B cell (primary cell): ENCODE measurements around the gene DEDD2. TPM values are rescaled to one million over a fixed set of nuclear protein-coding genes. Genes with fewer than 3 reads are reported as not detected.

Experiments
- ATAC-seq: fragments of 200-7000 bp; cut with Tn5 transposase; one replicate; pipeline ENCODE4 v1.10.0; 2021; ENCODE audit warnings: low read depth, mild to moderate bottlenecking, moderate number of reproducible peaks, moderate library complexity
- CTCF ChIA-PET: fragments of 350-600 bp; sonication (Branson Sonifier 250); formaldehyde crosslinking; loops from one replicate; lab custom pipeline; 2021; ENCODE audit warnings: antibody characterized with exemption, inconsistent platforms; lab: Charles Lee
- POLR2A ChIA-PET: fragments of 350-600 bp; sonication (Branson Sonifier 250); formaldehyde crosslinking; loops from one replicate; lab custom pipeline; 2021; ENCODE audit warnings: antibody characterized with exemption; lab: Charles Lee
- DNase-seq: peaks from one replicate; pipeline ENCODE4 v3.0.0; 2013
- H2AFZ ChIP-seq: 2 replicates; pipeline ENCODE4 v1.6.1; 2012; ENCODE audit warnings: mild to moderate bottlenecking, low read depth, low read length; ENCODE audit not compliant: insufficient read depth, poor library complexity, severe bottlenecking
- H3K27ac ChIP-seq, 2 donors: 1 replicate in 1 of 2; 2 replicates in 1 of 2; pipeline ENCODE4 v1.5.1; 2012 to 2013; ENCODE audit warnings: low read length in 2 of 2, mild to moderate bottlenecking in 2 of 2, moderate library complexity in 1 of 2
- H3K27me3 ChIP-seq, 4 experiments: fragments of 200-600 bp in 1 of 4; sonication (generic) in 1 of 4; replicated peaks in 1 of 4; 1 replicate in 2 of 4; 2 replicates in 2 of 4; pipeline versions ENCODE4 v1.6.1 to v1.7.0; 2013 to 2016; ENCODE audit warnings: low read length in 3 of 4, mild to moderate bottlenecking in 2 of 4, mixed read lengths in 1 of 4, moderate library complexity in 1 of 4; ENCODE audit not compliant: insufficient read depth in 4 of 4, control insufficient read depth in 3 of 4; ENCODE audit errors: control extremely low read depth in 1 of 4
- H3K36me3 ChIP-seq, 2 experiments: replicated peaks in 1 of 2; 1 replicate in 1 of 2; 2 replicates in 1 of 2; pipeline versions ENCODE4 v1.6.1 to v1.7.1; 2013; ENCODE audit warnings: low read length in 1 of 2; ENCODE audit not compliant: insufficient read depth in 2 of 2, control insufficient read depth in 1 of 2; ENCODE audit errors: control extremely low read depth in 1 of 2, extremely low read depth in 1 of 2
- H3K4me1 ChIP-seq, 2 donors: fragments of 200-600 bp in 1 of 2; sonication (generic) in 1 of 2; 1 replicate in 1 of 2; 2 replicates in 1 of 2; pipeline versions ENCODE4 v1.5.1 to v1.6.1; 2013 to 2017; ENCODE audit warnings: low read length in 2 of 2; ENCODE audit not compliant: control insufficient read depth in 2 of 2, insufficient read depth in 2 of 2
- H3K4me2 ChIP-seq: replicated peaks from 2 replicates; pipeline ENCODE3; 2012; ENCODE audit warnings: mild to moderate bottlenecking, low read depth, low read length; ENCODE audit not compliant: poor library complexity, severe bottlenecking
- H3K4me3 ChIP-seq, 5 experiments: fragments of 200-600 bp in 1 of 5; sonication (generic) in 1 of 5; 1 replicate in 3 of 5; 2 replicates in 2 of 5; pipeline versions ENCODE4 v1.5.1 to v1.7.0; 2011 to 2016; ENCODE audit warnings: low read length in 4 of 5, mild to moderate bottlenecking in 4 of 5, low read depth in 2 of 5, control low read depth in 1 of 5, moderate library complexity in 1 of 5; ENCODE audit not compliant: insufficient read depth in 1 of 5; ENCODE audit errors: control extremely low read depth in 1 of 5, extremely low read depth in 1 of 5
- H3K79me2 ChIP-seq: fragments of 200-600 bp; sonication (generic); one replicate; pipeline ENCODE4 v1.6.0; 2016; ENCODE audit warnings: low read length; ENCODE audit not compliant: control insufficient read depth, insufficient read depth
- H3K9ac ChIP-seq: fragments of 200-600 bp; sonication (generic); 2 replicates; pipeline ENCODE4 v1.6.1; 2017; ENCODE audit warnings: mild to moderate bottlenecking, low read length, moderate library complexity
- H3K9me3 ChIP-seq, 3 donors: one replicate each; pipeline versions ENCODE4 v1.6.1 to v1.7.1; 2013; ENCODE audit warnings: low read length in 2 of 3; ENCODE audit not compliant: control insufficient read depth in 2 of 3, insufficient read depth in 1 of 3; ENCODE audit errors: control extremely low read depth in 1 of 3
- H4K20me1 ChIP-seq: 2 replicates; pipeline ENCODE4 v1.6.0; 2012; ENCODE audit warnings: mild to moderate bottlenecking, low read length; ENCODE audit not compliant: insufficient read depth, control insufficient read depth, poor library complexity, severe bottlenecking
- H3K27ac Mint-ChIP-seq: one replicate; pipeline ENCODE4 v1.8.0; 2021; ENCODE audit warnings: mixed read lengths
- H3K27me3 Mint-ChIP-seq: one replicate; pipeline ENCODE4 v1.8.0; 2021; ENCODE audit warnings: mixed read lengths
- H3K4me1 Mint-ChIP-seq: one replicate; pipeline ENCODE4 v1.8.0; 2021; ENCODE audit warnings: mixed read lengths
- H3K4me3 Mint-ChIP-seq: one replicate; pipeline ENCODE4 v1.8.0; 2021; ENCODE audit warnings: mixed read lengths
- H3K9me3 Mint-ChIP-seq: one replicate; pipeline ENCODE4 v1.8.0; 2022; ENCODE audit warnings: mixed read lengths; ENCODE audit not compliant: insufficient read depth
- EZH2 ChIP-seq: IDR thresholded peaks from 2 replicates; pipeline ENCODE4 v1.6.1; 2012; ENCODE audit warnings: borderline replicate concordance, low read depth, mild to moderate bottlenecking, moderate library complexity, low read length; ENCODE audit not compliant: insufficient read depth, poor library complexity, severe bottlenecking
- WGBS: methylation state at CpG from one replicate; pipeline ENCODE4 v1.1.5; 2013; ENCODE audit warnings: missing lambda C conversion rate; ENCODE audit not compliant: insufficient coverage; 5-methylcytosine and 5-hydroxymethylcytosine counted together
- intact Hi-C: fragments of 100-400 bp; cut with micrococcal nuclease; formaldehyde crosslinking; loops from one replicate; pipeline ENCODE4 v1.10.0; 2022
- polyA plus RNA-seq: library from polyadenylated mRNA; depleted of rRNA; stranded (reverse); fragments of >200 nt; gene quantifications from 2 replicates; pipeline ENCODE4 v1.2.3, GENCODE V29; 2012
- total RNA-seq, 2 donors: library from RNA; stranded (reverse); fragments of 120-200 nt in 1 of 2; gene quantifications; 1 replicate in 1 of 2; 2 replicates in 1 of 2; pipeline versions ENCODE4 v1.2.3 to v1.2.4, GENCODE V29; 2013 to 2022
- TF ChIP-seq, protein P1 (sequence below): fragments of 200-600 bp; IDR thresholded peaks from one replicate; pipeline ENCODE4 v1.8.0; 2022; ENCODE audit warnings: antibody characterized with exemption, mild to moderate bottlenecking

The DEDD2 gene
- total and polyA plus RNA-seq, 2 donors (not counting 1 experiment from before 2014, with no cell fraction given) = 52.8 to 90.6 TPM

DNA sequence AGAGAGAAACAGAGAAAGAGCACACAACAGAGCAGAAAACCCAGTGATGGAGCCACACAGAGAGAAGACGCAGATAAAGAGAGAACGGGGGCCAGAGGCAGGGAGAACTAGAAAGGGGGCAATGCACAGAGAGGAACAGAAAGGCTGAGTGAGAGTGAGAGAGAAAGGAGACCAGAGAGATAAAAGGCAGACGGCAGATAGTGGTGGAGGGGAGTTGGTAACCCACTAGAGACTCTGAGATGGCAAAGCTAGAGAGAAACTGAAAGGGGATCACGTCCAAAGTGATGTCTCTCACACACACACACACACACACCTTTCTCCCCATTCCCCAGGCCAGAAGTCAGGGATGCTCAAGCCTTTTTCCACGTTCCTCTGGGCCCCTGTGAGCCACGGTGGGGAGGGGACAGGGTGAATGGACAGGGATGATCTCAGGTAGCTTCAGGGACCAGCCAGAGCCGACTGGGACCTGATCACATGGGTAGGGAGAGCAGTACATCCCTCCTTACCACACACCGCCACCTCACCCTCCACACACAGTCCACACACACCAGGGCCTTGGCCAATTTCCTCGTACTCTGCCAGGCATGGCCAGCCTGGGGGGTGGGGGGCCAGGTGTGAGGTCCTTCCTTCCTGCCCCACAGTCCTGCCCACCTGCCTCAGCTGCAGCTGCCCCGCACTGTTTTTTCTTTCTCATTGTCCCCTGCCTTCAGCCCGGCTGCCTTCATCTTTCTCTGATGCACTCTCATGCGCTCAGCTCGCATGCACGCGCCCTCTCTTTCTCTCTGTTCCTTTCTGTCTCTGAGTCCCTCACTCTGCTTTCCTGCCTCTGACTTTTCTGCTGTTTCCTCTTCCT lies 62.8 kb downstream of the DEDD2 start:
- peak overlapping the region in 1 of 5 experiments; percentile 12 for H3K4me3 ChIP-seq
- Mint-ChIP-seq H3K9me3 (no peaks in the 10 kb centered on the region), H3K27me3 (no peaks in the 10 kb centered on the region), H3K27ac (peak overlapping the region; percentile 83), H3K4me1 (peaks cover 27% of the 10 kb centered on the region), H3K4me3 (peak overlapping the region; percentile 67)
- peak; percentile 46 for DNase-seq
- ATAC-seq = peak; percentile 66
- ChIA-PET CTCF (interaction anchor here (0.8 to 1.3 kb wide), 3 partner anchors 22 to 53 kb away, joined by 3 to 5 read pairs (median 3); no protein-coding TSS in a partner anchor), POLR2A (no interaction called here)
- peaks cover 26% of the 10 kb centered on the region for H4K20me1 ChIP-seq
- peak overlapping the region; percentile 52 for H2AFZ ChIP-seq
- intact Hi-C loops = no loop called here
- TF ChIP-seq EZH2 = no peak
- peaks cover 16% of the 10 kb centered on the region for H3K79me2 ChIP-seq
- H3K36me3 ChIP-seq = peaks cover 0 to 9% of the 10 kb centered on the region in 2 experiments
- 11% methylated on average over 8 of the region's 15 CpGs for WGBS
- peaks cover 19 to 23% of the 10 kb centered on the region in 2 donors for H3K4me1 ChIP-seq
- H3K9ac ChIP-seq = peak overlapping the region; percentile 32
- no peaks in the 10 kb centered on the region for H3K9me3 ChIP-seq
- H3K27ac ChIP-seq = peak overlapping the region; percentile 33 to 68
- H3K27me3 ChIP-seq = no peaks in the 10 kb centered on the region
- H3K4me2 ChIP-seq = peak overlapping the region; percentile 74

DNA sequence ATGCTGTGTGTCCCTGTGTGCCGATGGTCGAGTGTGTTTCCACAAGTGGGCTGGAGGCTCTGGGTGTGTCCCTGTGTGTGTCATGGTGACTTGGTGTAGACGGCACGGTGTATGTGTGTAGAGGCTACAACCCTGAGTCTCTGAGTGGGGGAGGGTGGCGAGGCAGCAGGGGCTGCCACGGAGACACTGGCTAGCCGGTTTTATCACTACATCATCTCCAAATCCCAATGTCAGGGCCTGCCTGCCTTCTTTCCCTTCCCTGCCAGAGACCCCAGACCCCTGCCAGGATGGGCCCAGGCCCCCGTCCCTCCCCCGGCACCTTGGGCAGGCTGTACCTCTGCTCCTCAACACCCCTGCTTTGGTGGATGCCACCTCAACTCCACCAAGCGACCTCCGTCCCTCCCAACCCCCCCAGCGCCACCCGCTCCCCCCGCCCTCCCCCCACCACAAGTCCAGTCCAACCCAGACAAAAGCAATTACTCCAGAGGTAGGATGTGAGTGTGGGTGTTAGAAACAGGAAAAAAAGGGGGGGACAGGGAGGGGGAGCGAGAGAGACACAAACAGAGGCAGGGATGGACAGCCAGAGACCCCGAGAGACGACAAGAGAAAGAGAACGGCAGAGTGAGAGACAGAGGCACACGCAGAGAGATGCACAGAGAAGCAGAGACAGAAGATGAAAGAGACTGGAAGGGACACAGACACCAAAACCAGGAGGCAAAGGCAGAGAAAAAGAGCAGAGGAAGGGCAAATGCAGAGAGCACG lies 63.6 kb downstream of the DEDD2 start:
- WGBS = 86% methylated on average over 9 of the region's 20 CpGs
- CTCF ChIA-PET = interaction anchor here (1.0 kb wide), 1 partner anchor 52 kb away, joined by 3 read pairs; no protein-coding TSS in a partner anchor
- Histone ChIP-seq H4K20me1 (peaks cover 35% of the 10 kb centered on the region), H3K4me1 (peaks cover 23% of the 10 kb centered on the region in 2 donors), H3K4me2 (peak overlapping the region; percentile 74), H3K9me3 (no peaks in the 10 kb centered on the region), H3K79me2 (peaks cover 18% of the 10 kb centered on the region), H3K4me3 (no peak overlapping the region), H2AFZ (no peak overlapping the region), H3K27me3 (no peaks in the 10 kb centered on the region), H3K36me3 (peaks cover 0 to 9% of the 10 kb centered on the region in 2 experiments), H3K9ac (no peak overlapping the region), H3K27ac (peak overlapping the region in 1 of 2 donors; percentile 68)
- TF ChIP-seq, protein P1, sequence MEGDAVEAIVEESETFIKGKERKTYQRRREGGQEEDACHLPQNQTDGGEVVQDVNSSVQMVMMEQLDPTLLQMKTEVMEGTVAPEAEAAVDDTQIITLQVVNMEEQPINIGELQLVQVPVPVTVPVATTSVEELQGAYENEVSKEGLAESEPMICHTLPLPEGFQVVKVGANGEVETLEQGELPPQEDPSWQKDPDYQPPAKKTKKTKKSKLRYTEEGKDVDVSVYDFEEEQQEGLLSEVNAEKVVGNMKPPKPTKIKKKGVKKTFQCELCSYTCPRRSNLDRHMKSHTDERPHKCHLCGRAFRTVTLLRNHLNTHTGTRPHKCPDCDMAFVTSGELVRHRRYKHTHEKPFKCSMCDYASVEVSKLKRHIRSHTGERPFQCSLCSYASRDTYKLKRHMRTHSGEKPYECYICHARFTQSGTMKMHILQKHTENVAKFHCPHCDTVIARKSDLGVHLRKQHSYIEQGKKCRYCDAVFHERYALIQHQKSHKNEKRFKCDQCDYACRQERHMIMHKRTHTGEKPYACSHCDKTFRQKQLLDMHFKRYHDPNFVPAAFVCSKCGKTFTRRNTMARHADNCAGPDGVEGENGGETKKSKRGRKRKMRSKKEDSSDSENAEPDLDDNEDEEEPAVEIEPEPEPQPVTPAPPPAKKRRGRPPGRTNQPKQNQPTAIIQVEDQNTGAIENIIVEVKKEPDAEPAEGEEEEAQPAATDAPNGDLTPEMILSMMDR = no peak
- no peak for TF ChIP-seq EZH2
- POLR2A ChIA-PET = no interaction called here
- ATAC-seq (no peak), DNase-seq (no peak)
- H3K27me3 Mint-ChIP-seq = no peaks in the 10 kb centered on the region
- intact Hi-C loops = no loop called here
- H3K4me3 Mint-ChIP-seq = peak overlapping the region; percentile 67
- H3K27ac Mint-ChIP-seq = no peak overlapping the region
- no peaks in the 10 kb centered on the region for H3K9me3 Mint-ChIP-seq
- H3K4me1 Mint-ChIP-seq = peaks cover 33% of the 10 kb centered on the region
